ENCODE measurements around the gene PARD3.
"Not testable (repeated sequence)": the region's sequence is repeated elsewhere in the genome, so short reads cannot be mapped to it uniquely, and the experiment has no call there.

The PARD3 gene

DNA sequence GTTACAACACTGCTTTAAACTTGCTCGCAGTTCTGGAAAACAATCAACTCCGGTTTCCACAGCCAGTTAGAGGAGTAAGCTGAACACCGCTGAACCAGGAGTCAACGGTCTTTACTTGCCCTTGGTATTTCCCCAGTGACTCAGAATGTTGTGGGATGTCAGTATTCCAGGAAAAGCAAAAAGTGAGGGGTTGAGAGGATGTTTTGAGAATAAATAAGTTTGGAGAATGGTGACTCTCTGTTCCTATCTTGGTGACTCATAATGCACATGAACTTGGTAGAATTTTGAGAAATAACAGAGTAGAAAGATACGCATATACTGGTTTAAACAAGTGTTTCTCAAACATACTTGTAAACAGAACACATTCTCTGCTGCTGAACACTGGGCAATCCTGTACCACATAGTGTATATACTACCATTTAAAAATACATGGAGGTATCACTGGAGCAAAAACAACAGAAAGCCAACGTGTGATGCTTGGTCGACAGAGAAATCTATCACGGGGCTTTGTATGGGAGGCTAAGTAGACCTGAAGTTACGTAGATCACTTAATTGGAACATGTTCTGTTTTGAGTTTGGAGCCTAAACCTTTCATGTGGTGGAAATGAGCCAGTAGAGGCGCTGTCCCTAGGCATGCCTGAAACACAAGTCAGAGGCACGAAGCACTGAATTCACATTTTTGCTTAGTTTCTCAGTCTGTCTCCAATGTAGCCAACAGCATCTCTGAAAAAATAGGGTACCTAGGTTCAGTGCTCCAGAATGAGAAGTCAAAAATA lies 534.3 kb downstream of the PARD3 start:
- DNase-seq: no peak

DNA sequence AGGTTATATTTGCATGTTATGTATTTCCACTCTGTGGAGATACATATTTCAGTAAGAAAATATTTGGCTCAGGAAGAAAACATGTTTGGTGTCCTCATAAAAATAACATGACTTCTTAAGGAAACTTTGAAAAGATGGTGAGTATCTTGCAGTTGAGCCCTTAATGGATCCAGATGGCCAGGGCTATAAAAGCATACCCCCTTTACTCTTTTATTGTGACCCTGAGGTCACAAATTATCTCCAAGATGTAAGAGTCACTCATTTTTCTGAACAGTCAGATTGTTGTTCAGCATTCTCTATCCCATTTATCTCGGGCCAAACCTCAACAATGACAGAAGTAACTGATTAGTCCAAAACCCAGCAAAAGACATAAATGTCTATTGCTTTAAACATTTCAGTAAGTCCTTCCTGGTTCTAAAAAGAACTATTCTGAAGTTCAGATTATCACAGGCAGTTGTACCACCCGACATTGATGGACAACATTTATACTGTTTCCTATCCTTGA lies 539.4 kb downstream of the PARD3 start:
- no peak for DNase-seq

DNA sequence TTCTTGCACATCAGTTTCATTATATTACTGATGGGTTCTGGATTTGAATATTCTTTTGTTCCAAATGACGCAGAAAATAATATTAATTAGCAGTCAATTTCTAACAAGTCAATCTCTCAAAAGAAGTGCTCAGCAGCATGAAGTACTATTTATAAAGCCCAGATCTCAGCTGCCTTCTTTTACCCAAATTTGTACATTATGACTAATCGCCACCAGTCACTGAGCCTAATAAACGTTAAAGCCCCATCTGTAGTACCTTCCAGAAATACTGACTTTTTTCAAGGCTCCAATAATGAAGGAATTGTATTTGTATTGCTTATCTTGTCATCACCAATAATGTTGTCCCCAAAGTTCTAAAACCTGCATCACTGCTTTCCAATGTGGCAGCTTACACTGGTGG lies 540.2 kb downstream of the PARD3 start:
- no peak for DNase-seq

DNA sequence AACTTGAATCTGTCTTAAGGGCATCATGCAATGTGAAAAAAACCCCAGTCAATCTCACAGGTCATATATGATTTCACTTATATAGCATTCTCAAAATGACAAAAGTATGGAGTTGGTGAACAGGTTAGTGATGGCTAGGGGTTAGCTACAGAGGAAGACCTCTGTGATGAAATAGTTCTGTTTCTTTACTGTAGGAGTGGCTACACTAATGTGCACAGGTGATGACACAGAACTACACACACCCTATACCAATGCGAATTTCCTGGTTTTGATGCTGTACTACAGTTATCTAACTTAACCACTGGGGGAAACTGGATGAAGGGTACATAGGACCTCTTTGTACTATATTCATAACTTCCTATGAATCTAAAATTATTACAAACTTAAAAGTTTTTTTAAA lies 541.8 kb downstream of the PARD3 start:
- DNase-seq: no peak

DNA sequence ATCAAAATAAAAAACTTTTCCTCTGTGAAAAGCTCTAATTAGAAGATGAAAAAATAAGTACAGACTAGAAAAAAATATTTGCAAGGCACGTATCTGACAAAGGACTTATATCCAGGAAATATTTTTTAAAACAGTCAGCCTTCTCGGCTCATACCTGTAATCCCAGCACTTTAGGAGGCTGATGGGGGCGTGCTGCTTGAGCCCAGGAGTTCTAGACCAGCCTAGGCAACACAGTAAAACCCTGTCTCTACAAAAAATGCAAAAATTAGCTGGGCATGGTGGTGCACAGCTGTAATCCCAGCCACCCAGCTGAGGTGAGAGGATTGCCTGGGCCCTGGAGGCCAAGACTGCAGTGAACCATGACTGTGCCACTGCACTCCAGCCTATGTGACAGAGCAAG lies 542.8 kb downstream of the PARD3 start:
- DNase-seq: no peak

DNA sequence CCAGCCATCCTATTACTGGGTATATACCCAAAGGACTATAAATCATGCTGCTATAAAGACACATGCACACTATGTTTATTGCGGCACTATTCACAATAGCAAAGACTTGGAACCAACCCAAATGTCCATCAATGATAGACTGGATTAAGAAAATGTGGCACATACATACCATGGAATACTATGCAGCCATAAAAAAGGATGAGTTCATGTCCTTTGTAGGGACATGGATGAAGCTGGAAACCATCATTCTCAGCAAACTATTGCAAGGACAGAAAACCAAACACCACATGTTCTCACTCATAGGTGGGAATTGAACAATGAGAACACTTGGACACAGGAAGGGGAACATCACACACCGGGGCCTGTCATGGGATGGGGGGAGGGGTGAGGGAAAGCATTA lies 546.7 kb downstream of the PARD3 start:
- DNase-seq: not testable (repeated sequence)

DNA sequence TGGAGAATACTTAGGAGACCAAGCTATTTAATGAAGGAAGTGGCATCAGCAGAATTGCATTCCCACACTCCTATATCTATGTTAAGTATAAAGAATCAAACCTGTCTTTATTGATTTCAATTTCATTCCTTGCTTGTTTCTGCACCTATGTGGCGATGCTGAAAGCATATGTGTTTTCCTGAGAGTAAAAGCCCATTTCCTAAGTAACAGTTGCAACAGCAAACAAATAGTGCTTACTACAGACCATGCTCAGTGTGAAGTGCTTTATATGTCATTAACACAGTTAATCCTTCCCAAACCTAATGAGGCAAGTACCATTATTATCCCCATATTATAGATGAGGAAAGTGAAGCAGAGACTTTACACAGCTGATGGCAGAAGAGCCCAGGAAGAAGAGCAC lies 552.1 kb downstream of the PARD3 start:
- no peak for DNase-seq

DNA sequence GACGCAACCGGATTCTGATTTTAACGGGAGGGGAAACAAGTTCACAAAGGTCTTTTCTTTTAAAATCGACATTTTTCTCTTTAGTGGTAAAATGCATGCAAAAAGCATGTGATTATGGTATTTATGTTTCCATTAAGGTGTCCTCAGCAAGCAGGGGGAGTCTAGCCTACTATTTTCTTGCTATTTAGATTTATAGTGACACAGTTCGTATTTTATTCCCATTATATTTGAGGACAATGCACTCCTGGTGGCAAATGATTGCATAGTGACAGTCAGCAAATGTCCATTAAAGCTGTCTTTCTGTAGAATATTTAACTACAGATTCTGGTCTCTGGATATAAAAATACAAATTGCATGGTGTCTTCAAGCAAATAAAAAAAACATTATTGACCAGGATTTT lies 554.2 kb downstream of the PARD3 start:
- DNase-seq: no peak

DNA sequence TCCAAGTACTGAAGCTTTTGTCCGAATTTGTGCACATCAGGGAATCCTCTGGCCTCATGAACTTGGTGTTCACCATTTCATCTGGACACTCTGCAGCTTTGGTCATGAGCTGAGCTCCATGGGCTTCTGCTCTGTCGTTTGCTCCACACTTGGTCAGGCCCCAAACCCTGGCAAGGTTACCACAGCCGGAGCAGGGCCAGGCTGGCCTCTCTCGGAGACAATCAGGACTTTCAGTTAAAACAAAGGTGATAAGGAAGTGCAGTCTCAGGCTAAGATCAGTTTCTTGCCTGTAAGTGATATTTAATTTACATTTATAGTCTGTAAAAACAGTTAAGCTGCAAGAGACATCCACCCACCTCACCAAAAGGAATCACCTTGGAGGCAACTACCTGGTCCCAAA lies 558.9 kb downstream of the PARD3 start:
- DNase-seq: no peak

DNA sequence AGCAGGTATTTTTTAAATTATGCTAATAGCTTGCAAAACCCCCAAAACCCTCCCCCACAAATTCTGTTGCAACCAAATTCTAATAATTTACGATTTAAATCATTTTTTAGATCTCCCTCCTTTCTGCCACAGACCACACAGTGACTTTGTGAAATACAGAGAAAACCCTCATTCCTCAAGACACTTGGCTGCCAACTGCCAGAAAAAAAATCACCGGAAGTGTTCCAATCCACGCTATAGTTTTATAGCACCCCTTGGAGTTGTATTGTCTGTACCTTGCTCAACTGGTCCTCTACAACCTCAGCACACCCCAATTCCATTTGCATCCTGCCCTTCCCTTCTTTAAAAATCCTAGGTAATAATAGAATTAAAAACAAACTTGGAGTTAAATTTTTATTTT lies 560.1 kb downstream of the PARD3 start:
- DNase-seq: no peak

DNA sequence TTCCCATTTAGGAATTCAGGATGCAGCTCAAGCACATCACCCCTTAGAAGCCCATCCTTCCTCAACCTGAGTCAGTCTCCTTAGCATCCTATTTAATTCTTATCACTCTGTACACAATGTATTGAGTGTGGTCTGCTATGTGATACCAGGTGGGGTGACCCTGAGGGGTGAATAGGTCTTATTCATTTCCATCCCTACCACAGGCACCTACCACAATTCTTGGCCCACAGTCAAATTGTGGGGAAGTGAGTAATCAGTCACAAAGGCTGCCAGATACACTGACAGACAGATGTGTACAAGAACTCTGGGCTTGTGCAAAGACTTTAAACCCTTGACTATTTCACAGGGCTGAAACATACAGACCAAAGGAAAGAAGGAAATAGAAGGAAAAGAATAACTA lies 560.5 kb downstream of the PARD3 start:
- no peak for DNase-seq

DNA sequence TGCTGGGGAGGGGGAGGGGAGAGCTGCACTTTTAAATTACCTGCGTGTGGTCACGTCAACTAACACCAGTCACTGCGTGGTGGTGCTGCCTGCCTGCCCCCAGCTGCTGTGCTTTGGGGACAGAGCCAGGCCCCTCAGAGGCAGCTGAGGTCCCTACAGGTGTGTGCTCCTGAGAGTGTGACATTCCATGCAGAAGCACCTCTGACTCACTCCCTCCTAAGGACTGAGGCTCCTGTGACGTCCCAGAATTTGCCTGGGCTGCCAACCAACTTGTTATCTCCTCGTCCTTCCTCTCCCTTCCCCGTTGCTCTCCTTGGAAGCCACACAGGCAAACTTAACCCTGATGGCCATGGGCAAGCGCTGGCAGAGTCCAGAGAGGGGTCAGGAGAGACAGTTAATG lies 563.0 kb downstream of the PARD3 start:
- DNase-seq: no peak

DNA sequence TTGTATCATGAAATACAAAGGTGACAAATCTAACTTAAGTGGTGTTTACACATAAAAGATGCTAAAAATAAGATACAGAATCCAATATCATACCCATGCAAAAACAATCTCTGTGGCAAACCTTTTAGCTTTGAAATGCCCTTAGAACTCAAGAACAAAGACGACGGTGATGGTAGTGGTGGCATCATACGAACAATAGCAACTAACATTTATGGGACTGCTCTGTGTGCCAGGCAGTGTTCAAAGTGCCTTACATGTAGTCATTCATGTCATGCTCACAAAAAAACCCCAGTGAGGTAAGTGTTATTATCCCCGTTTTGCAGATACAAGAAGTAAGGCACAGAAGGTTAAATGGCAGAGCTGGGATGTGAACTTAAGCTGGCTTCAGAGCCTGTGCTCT lies 563.9 kb downstream of the PARD3 start:
- DNase-seq: no peak

DNA sequence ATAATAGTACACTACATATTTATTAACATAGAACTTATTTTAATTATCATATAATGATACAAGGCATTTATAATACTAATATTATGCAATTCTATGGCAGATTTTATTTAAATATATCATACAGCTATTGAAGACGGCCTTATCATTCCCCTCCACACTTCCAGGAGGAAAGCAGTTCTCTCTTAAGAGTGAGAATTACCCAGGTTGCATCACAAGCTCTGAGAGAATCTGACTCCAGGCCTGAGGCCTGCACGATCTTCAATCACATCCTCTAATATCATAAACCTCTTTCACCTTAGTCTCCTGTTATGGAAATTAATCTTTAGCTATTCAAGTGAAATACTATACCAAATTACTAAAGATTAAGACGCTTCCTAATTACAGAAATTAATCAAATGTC lies 564.4 kb downstream of the PARD3 start:
- no peak for DNase-seq

DNA sequence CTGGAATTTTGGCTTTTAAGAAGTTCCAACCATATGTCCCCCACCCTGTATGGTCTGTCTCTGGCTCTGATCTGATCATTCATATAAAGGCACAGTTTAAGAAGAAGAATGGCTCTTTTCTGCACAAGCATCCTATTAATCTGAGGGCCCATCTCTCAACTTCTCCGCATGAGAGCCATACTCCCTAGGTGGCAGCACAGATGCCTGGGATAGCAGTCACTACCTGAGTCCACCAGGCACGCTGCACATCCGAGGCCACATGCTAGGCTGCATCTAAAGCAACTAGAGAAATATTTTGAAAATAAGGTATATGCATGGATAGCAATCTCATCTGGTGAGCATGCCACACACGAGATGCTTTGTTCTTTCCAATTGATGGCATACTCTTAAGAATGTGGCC lies 565.5 kb downstream of the PARD3 start:
- no peak for DNase-seq

DNA sequence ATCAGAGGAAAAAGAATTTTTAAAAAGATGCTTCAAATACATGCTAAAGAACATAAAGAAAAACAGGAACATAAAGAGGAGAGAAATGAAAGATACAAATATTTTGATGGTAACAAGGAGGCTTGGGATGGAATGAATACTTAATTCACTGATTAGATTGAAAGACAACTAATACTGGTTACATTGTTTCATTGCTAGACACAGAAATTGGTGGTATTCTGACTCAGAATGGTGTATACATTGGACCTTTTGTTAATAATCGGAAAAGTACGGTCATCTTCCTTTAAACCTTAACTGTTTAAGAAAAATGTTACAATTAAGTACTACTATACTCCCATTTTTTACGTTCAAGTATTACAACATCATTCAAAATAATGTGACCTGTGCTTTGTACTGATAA lies 567.5 kb downstream of the PARD3 start:
- no peak for DNase-seq

DNA sequence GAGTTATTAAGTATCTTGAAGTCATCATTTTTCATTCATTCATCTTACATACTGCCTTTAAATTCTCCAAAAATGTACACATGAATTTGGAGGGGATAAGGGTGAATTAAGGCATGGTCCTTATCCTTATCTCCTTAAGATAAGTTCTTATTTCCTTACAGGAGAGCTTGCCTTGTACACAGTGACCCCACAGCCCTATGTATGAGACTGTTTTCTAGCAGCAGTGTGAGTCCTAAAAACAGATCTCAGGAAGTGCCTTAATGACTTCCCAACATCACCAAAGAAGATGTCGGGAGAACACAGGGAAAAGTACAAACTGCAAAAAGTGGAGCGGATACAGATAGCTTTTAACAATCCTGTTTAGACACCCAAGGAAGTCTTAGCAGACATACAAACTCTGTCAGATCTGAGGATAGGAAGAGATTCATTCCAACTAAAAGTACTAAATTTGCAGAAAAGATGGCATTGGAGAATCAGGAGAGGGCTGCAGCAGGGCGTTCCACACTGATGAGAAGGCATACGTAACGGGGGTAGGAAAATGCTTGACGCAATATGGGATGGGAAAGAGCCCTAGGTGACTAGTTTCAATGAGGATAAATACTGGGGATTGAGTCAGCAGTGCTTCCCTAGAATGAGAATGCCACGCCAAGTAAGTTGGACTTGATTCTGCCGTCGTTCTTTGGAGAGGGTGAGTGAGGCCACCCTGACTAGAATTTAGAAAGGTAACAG lies 570.2 kb downstream of the PARD3 start:
- no peak for DNase-seq

DNA sequence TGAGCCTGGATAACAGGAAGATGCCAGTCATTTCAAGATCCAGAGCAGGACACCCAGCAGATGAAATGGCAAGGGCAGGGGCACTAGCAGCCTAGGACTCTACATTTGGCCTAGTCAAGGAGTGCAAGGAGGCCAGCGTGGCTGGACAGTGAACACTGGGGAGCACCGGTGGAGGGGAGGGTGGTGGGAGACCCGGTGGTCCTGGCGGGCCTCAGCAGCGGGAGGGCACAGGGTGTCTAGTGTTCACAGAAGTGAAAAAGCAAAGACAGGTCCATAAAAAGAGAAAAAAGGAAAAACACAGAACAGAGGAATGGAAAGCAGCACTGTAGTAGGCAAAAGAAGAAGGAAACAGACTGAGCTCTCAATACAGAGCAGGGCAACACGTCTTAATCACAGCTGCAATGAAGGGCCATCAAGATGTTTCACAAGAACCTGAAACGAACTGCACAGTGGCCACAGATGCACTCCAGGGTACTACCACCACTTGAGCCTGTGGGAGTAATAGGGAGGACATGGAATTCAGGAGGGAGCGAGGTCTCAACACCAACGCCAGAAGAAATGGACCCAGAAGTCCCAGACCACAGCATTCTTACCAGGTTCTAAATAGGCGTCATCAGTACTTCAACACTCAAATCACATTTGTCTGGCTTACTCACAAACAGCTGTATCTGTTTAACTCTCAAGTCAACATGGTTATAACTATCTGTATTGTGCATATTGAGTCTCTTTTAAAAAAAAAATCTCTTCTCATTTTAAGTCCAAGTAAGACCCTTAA lies 573.7 kb downstream of the PARD3 start:
- no peak for DNase-seq

DNA sequence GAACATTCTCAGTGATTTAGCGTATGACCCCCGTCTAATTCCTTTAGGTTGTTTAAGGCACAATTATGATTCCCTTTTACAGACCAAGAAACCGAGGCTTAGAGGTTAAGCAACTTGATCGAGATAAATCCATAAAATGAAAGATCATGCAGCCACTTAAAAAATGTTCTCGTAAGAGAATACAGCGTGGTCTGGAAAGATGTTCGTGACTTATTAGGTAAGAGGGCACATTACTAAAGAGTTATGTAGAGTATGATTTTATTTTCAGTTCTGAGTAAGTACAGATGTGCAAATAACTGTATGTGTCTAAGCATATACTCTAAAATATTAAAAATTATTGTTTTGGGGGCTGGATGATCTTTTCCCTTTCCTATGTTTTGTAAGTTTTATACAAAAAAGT lies 575.1 kb downstream of the PARD3 start:
- no peak for DNase-seq

DNA sequence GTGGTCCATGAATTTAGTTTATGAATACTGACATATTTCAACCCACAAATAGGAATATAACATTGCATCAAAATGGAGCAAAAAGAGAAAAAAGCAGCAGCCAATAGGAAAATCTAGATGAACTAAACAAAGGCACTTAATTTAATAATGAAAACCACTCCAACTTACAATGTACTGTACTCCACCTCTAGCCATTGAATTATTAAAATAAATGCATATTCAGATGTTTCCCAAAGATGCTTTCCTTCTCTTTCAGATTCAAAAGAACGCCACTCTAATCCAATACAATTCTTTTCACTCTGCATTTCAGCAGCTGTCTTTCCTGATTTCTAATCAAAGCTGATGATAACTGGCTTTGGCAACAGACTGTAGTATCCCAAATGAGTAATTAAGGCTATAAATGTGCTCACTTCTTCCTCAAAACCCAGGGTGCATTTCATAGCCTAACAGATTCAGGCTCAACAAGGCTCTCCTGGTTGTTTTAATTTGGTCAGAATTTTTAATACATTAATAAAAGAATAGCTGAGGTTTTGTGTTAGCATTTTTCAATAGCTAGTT lies 577.1 kb downstream of the PARD3 start:
- DNase-seq: no peak

DNA sequence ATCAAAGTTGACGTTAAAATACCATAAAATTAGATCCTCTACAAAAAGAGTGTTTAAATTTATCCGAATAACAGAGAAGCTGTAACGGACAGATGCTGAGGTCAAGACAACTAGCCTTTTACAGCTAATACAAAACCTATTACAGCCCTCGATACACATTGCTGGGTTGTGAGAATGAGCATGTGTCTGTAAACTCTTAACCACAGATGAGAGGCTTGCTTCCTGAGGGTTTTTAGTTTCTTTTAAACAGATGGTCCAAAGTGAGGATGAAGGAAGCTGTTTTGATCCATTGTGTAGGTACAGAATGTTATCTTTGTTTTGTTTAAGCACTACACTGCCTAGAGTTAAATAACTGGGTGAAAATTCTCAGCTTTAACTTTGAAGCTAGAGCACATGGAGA lies 578.2 kb downstream of the PARD3 start:
- DNase-seq: no peak

DNA sequence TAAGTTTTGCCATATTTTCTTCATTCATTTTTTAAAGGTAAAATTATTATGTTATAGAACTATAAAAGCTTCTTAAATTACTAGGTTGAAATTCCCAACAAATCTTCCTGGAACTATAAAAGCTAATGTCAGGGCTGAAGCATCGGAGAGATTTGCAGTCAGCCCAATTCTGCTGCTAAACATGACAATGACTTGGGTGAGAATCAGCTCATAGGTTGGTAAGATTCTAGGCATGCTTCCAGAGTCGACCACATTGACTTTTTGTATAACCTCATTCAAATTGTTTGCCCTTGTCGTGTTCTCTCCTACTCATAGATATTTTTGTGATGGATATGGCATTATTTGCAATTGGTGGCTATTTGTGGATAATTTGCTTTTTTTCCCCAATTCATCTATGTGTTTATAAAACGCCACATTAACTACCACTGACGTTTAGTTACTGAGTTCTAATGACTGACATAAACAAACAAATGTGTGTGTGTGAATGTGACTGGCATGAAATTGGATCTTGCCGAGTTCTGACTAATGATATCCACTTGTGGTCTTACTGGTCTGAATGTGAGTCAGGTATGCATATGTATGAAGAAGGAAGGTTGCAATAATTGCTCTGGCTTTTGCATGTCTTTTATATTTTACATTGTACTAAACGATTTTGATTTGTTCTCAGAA lies 579.8 kb downstream of the PARD3 start:
- no peak for DNase-seq

DNA sequence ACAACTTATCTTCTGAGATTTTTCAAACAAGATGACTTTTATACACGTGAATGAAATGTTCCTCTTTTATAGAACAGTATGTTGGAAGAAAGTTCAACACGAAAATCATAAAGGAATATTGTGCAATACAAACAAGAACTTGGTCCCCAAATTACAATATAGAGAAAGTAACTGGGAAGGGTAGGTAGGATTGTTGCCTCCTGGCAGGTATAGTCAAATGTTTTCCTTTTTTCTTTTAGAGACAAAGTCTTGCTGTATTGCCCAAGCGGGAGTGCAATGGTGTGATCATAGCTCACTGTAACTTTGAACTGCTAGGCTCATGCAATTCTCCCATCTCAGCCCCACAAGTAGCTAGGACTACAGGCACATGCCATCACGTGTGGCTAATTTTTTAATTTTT lies 582.6 kb downstream of the PARD3 start:
- DNase-seq: no peak
